Fibroblast of the aortic adventitia (primary cell): Measurements from ENCODE around the gene EML2. TPM values are rescaled to one million over a fixed set of nuclear protein-coding genes. Genes with fewer than 3 reads are reported as not detected.
"Not testable (repeated sequence)": the region's sequence is repeated elsewhere in the genome, so short reads cannot be mapped to it uniquely, and the experiment has no call there.

Experiments used
- DNase-seq: peaks from one replicate; pipeline ENCODE4 v3.0.0-alpha.2; 2010; ENCODE audit warnings: low read depth
- H3K4me3 ChIP-seq: 2 replicates; pipeline ENCODE4 v1.5.1; 2011; ENCODE audit warnings: low read depth, mild to moderate bottlenecking, control low read depth, low read length, moderate library complexity
- CTCF ChIP-seq: IDR thresholded peaks from 2 replicates; pipeline ENCODE4 v1.5.1; 2011; ENCODE audit warnings: mild to moderate bottlenecking, low read length, control low read depth, inconsistent platforms; ENCODE audit not compliant: insufficient read depth
- total RNA-seq: library from RNA; depleted of rRNA; stranded (reverse); fragments of >200 nt; gene quantifications from 2 replicates; pipeline ENCODE4 v1.2.3, GENCODE V29; 2012; ENCODE audit warnings: low replicate concordance

Gene EML2, protein sequence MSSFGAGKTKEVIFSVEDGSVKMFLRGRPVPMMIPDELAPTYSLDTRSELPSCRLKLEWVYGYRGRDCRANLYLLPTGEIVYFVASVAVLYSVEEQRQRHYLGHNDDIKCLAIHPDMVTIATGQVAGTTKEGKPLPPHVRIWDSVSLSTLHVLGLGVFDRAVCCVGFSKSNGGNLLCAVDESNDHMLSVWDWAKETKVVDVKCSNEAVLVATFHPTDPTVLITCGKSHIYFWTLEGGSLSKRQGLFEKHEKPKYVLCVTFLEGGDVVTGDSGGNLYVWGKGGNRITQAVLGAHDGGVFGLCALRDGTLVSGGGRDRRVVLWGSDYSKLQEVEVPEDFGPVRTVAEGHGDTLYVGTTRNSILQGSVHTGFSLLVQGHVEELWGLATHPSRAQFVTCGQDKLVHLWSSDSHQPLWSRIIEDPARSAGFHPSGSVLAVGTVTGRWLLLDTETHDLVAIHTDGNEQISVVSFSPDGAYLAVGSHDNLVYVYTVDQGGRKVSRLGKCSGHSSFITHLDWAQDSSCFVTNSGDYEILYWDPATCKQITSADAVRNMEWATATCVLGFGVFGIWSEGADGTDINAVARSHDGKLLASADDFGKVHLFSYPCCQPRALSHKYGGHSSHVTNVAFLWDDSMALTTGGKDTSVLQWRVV
- total RNA-seq, result 9.9 and 23.4 TPM in 2 replicates

GRCh38 chr19:45638930-45639729 lies at the start of gene EML2:
TSS of gene EML2 (minus strand) at chr19:45639397. CDS start at chr19:45639376, 21 bp downstream.
- DNase-seq, result no peak
- peak within 1 kb of the TSS; percentile 77 for H3K4me3 ChIP-seq
- peak; percentile 33 for TF ChIP-seq CTCF

DNA sequence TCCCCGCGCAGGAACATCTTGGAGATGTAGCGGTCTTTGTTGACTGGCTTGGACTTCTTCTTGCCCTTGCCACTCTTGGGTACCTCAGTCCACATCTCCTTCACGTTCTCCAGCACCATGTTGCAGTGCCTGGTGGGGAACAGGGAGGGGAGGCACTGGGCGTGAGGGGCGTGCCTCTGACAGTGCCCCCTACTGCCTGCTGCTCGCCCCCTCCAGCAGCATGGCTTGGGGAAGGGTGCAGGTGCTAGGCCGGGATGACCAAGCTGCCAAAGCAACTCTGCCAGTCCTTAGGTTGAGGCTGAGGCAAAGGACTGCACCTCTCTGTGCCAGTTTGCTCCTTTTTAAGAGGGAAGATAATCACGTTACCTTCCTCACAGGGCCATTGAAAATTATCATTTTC lies 48.4 kb upstream of the EML2 start:
- H3K4me3 ChIP-seq, result no peak overlapping the region
- no peak for TF ChIP-seq CTCF
- DNase-seq, result no peak

DNA sequence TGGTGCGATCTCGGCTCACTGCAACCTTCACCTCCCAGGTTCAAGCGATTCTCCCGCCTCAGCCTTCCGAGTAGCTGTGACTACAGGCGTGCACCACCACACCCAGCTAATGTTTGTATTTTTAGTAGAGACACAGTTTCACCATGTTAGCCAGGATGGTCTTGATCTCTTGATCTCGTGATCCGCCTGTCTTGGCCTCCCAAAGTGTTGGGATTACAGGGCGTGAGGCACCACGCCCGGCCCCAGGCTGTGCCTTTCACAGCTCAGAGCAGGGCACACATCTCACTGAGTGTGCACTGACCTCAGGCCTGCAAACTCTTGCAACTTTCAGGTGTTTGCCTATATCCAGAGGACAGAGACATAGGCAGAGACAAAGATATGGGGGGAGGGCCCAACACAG lies 45.8 kb upstream of the EML2 start:
- not testable (repeated sequence) for H3K4me3 ChIP-seq, DNase-seq

DNA sequence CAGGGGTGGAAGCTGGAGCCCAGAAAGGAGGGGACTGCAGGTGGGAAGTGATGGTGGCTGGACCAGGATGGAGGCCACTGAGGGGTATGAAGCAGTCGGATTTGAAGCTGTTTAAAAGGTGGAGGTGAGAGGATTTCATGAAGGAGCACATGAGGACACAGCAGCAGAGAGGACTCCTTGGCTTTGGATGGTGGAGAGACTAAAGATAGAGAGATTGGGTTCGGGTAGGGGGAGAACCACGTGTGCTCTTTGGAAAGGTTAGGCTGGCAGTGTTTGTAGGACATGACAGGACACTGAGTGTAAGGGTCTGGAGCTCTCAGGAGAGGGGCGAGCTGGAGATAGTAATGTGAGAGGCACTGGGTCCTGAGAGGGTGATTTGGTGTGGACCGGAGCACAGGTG lies 43.7 kb upstream of the EML2 start:
- H3K4me3 ChIP-seq, result no peak overlapping the region
- no peak for DNase-seq
- no peak for TF ChIP-seq CTCF

DNA sequence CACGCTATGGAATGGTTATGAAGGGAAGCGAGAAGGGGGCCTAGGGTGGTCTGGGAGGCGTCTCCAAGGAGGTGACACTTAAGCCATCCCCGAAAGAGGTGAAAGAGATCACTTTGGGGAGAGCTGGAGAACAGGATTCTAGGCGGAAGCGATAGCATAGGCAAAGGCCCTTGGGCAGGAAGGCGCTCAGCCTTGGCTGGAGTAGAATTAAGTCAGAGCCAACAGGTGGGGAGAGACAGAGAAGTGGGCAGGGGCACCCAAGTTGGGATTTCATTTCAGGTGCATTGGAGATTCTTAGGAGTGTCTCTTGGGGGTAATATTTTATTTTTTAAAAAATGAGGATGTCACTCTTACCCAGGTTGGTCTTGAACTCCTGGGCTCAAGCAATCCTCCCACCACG lies 42.9 kb upstream of the EML2 start:
- no peak for TF ChIP-seq CTCF
- DNase-seq, result no peak
- no peak overlapping the region for H3K4me3 ChIP-seq

DNA sequence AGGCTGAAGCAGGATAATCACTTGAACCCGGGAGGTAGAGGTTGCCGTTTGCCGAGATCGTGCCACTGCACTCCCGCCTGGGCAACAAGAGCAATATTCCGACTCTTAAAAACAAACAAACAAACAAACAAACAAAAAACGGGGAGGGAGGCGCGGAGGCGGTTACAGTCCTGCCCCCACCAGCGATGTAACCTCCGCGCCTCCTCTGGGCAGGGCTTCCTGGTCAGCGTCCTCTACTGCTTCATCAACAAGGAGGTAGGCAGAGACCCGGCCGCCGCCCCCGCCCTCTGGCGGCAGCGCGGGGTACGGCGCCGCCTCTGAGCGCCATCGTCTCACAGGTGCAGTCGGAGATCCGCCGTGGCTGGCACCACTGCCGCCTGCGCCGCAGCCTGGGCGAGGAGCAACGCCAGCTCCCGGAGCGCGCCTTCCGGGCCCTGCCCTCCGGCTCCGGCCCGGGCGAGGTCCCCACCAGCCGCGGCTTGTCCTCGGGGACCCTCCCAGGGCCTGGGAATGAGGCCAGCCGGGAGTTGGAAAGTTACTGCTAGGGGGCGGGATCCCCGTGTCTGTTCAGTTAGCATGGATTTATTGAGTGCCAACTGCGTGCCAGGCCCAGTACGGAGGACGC lies 42.3 kb upstream of the EML2 start:
- peak; percentile 85 for TF ChIP-seq CTCF
- peak; percentile 69 for DNase-seq
- H3K4me3 ChIP-seq, result peak overlapping the region; percentile 51
